HG03103 (cell line): Measurements from ENCODE around the gene OR6S1.
"Not testable (repeated sequence)": the region's sequence is repeated elsewhere in the genome, so short reads cannot be mapped to it uniquely, and the experiment has no call there.

Experiments
- ATAC-seq: cut with Tn5 transposase; IDR thresholded peaks from one replicate; pipeline ENCODE4 v1.9.1; 2021; ENCODE audit warnings: low read depth; ENCODE audit not compliant: unreplicated experiment

OR6S1 gene

DNA sequence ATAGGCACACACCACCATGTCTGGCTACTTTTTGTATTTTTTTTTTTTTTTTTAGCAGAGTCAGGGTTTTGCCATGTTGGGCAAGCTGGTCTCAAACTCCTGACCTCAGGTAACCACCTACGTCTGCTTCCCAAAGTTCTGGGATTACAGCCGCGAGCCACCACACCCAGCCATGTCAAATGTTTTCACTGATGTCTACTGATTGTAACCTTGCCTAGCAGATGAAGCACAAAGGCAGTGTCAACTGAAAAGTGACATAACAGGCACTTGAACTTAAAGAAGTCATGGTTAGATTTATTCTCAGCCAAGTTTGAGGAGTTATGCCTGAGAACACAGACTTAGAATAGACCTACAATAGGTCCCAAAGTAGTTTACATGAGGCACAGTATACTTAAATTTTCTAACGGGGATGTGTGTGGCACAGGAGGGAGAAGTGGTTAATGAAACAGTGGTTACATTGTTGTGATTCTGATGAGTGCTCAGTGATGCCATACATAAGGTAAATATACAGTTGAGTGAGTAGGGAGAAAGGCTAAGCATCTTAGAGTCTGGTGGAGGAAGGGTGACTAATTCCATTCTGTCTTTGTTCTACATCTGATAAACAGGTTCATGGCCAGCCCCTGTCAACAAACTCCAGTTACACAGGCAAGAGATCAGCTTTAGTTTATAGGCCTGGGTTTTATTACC is 30.2 kb upstream of the OR6S1 start:
- ATAC-seq: no peak

DNA sequence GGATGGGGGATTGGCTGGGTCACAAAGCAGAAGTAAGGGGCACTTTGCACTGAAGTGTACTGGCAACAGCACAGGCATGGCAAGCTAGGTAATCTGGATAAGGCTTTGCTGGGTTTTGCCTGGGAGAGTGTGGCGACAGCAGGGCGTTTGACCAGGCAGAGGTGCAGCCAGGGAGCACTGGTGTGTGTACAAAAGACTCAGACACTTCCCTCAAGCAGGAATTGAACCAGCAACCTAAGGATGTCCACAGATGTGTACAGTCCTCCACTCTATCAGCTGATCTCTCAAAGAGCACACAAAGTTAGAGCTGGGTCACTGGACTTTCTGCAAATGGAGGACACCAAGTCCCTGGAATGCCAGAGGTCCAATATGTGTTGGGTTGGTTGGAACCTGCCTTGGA is 27.5 kb upstream of the OR6S1 start:
- no peak for ATAC-seq

DNA sequence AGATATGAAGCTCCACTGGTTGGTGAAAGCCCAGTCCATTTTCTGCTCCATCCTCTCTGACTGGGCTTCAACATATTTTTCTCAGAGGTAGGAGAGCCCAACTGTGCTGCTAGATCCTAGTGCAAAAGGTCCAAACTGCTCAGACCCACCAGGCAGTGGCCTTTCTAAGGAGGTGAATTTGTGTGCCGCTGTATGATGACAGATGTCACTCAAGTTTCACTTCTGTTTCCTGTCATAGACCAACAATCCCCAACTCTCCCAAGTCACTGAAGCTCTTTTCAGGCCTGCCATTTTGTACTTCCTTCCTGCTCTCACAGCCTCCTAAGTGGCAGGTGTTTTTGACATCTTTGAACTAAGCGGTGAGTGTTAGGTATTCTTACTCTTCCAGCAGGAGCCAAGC is 26.5 kb upstream of the OR6S1 start:
- ATAC-seq: peak; percentile 69

DNA sequence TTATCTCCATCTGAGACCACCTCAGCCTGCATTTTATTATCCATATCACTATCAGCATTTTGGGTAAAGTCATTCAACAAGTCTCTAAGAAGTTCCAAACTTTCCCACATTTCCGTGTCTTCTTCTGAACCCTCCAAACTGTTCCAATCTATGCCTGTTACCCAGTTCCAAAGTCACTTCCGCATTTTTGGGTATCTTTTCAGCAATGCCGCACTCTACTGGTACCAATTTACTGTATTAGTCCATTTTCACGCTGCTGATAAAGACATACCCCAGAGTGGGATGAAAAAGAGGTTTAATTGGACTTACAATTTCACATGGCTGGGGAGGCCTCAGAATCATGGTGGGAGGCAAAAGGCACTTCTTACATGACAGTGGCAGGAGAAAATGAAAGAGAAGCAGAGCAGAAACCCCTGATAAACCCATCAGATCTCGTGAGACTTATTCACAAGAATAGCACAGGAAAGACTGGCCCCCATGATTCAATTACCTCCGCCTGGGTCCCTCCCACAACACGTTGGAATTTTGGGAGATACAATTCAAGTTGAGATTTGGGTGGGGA is 25.0 kb upstream of the OR6S1 start:
- not testable (repeated sequence) for ATAC-seq

DNA sequence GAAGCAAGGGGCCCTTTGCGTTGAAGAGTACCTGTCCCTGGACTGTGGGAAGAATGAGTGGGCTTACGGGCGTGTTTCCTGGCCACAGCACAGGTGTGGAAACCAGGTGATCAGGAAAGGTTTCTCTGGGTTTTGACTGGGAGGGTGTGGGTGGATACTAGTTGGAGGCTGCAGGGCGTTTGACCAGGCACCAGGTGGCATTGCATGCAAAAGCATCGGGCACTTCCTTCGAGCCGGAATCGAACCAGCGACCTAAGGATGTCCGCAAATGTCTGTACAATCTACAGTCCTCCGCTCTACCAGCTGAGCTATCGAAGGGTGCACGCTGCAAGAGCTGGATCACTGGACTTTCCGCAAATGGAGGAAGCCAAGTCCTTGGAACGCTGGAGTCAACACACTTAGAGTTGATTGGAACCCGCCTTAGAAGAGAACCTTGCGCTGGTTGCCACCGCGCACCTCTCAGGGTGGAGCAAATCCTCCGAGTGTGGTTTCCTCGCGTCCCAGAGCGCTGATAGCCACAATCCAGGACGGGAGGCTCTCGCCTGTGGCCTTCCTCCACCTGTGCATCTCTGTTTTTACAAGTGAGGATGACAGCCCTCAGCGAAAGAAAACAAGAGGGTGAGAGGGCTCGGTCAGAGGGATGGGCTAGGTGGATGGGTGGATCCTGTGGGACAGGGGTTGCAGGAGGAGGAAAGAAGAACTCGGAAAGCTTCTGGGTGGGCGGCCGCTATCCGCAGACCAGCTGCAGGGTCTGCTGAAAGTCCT is 21.7 kb upstream of the OR6S1 start:
- peak; percentile 42 for ATAC-seq

DNA sequence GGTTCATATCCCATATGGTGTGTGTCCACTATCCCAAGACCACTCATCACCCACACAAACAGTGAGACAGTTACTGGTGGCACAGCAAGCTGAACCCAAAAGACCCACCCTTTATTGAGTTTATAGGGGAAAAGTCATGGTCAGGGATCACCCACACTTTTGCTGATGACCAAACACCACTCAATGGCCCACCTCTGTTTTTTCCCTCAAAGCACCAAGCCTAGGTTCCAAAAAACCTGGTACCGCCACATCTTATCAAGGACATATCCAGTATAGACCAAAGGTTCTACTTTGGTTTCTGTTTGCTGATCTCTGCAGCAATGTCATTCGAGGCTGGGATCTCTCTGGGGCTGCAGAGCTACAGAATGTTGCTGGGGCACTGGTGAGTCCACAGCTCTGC is 19.7 kb upstream of the OR6S1 start:
- no peak for ATAC-seq

DNA sequence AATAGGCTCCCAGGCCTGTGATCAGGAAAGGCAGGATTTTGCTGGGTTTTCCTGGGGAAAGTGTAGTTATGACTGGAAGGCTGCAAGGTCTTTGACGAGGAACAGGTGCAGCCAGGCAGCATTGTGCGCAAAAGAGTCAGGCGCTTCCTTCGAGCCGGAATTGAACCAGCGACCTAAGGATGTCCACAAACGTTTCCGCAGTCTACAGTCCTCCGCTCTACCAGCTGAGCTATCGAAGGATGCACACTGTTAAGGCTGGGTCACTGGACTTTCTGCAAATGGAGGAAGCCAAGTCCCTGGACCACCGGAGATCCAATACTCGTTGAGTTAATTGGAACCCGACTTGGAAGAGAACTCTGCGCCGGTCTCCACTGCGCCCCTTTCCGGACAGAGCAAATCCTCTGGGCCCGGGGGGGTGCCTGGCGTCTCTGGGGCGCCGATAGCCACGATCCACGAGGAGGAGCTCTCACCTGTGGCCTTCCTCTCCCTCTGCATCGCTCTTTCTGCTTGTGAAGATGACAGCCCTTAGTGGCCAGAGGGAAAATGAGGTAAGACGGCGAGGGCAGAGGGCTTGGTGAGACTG is 18.4 kb upstream of the OR6S1 start:
- ATAC-seq: no peak

DNA sequence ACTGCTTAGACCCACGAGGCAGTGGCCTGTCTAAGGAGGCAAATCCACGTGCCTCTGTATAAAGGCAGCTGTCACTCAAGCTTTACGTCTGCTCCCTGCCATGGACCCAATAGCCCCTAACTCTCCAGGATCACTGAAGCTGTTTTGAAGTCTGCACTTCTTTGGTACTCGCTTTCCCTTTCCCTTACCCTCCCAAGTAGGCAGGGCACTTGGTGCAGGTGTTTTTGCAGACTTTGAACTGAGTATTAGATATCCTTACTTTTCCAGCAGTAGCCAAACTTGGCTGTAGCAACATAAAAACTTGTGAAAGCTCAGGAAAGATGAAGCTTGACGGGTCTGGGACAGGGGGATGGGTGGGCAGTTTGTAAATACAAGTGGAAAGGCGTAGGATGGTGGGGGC is 17.8 kb upstream of the OR6S1 start:
- no peak for ATAC-seq

DNA sequence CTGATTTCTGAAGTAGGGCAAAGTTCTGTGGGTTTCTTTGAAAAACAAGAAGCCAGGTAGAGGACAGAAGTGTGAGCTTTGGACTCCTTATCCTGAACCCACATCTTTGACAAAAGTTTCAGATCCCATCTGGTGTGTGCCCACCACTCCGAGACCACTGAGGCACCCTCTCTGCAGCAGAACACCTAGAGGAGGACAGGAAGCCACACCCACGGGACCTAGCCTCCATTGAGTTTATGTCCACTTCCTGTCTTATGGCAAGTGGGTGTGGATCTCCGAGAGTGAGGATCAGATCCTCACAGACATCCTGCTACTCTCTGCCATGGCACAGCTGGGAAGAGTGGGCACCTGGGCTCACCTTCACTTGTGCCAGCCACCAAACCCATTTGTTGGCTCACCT is 16.8 kb upstream of the OR6S1 start:
- ATAC-seq: no peak

DNA sequence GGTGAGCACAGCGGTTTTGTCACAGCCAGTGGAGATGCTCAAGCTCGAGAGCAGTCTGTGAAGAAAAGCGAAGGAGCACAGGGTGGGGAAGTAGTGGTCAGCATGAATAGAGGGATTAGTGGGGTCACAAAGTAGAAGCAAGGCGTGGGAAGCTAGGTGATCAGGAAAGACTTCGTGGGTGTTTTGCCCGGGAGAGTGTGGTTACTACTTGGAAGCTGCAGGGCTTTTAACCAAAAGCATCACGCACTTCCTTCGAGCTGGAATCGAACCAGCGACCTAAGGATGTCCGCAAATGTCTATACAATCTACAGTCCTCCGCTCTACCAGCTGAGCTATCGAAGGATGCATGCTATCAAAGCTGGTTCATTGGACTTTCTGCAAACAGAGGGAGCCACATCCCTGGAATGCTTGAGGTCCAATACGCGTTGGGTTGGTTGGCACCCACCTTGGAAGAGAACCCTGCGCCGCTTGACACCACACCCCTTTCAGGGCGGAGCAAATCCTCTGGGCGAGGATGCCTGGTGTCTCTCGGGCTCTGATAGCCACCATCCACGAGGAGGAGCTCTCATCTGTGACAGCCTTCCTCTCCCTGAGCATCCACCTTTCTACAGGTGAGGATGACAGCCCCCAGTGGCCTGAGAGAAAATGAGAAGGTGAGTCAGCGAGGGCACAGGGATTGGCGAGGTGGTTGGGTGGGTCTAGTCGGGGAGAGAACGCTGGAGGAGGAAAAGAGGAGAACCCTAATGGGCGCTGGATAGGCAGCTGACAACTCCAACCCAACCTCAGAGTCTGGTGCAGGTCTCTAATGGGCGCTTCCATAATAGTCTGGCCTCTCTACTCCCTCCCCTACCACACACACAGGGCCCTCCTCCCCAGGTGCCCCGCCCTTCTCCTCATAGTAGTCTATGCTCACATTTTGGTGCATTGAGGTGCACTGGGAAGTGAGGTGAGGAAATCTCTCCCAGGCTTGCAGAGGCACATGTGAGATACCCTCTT is 16.0 kb upstream of the OR6S1 start:
- no peak for ATAC-seq

DNA sequence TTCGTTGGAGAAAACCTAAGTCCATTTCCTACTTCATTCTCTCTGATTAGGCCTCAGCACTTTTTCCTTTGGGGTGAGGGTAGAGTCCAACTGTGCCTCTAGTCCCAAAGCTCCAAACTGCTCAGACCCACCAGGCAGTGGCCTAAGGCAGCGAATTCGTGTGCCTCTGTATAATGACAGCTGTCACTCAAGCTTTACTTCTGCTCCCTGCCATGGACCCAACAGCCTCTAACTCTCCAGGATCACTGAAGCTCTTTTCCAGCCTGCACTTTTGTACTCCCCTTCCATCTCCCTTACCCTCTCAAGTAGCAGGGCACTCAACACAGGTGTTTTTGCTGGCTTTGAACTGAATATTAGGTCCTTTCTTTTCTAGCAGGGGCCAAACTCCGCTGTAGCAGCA is 14.8 kb upstream of the OR6S1 start:
- no peak for ATAC-seq

DNA sequence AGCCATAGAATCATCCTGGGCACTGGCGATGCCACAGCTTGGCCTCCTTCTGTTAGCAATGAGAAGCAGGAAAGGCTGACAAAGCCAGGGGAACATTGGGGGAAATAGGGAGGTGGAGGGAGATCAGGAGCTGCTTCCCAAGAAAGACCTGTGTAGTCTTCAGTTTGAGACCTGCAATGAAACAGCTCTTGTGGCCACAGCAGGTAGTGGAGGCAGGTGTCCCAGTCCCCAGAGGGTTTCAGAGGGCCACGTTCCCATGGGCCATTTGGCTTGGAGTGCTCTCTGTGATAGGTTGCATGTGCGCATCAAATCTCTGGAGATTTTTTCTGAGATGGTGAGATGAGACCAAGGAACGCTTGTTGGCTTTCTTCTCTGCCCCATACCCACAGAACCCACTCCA is 14.4 kb upstream of the OR6S1 start:
- ATAC-seq: no peak

DNA sequence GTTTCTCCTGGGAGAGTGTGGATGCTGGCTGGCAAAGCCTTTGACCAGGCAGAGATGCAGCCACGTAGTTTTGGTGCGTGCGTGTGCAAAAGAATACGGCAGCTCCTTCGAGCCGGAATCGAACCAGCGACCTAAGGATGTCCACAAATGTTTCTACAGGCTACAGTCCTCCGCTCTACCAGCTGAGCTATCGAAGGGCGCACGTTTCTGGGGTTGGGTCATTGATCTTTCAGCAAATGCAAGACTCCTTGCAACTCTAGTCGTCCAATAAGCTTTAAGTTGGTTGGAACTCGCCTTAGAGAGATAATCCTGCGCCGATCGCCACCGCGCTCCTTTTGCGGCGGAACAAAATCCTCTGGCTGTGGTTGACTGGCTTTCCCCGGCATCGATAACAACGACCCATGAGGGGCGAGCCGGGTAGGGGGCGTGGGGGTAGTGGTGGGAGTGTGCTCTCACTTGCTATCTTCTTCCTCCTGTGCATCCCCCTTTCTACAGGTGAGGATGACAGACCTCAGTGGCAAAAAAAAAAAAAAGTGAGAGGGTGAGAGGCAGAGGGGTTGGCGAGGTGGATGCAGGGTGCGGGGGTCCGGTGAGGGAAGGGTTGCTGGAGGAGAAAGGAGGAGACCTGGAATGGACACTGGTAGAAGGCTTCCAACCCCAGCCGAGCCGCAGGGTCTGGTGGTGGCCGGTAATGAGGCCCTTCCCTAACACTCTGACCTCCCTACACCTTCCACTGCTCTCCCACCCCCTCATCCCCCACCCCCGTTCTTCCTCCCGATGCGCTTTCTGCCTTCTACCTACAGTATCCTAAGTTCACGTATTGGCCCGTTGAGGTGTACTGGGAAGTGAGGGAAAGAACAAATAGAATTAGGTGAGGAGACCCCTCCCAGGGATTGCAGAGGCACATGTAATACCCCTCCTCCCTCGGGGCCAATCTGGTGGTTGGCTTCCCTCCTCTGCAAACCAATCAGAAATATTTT is 11.8 kb upstream of the OR6S1 start:
- no peak for ATAC-seq

DNA sequence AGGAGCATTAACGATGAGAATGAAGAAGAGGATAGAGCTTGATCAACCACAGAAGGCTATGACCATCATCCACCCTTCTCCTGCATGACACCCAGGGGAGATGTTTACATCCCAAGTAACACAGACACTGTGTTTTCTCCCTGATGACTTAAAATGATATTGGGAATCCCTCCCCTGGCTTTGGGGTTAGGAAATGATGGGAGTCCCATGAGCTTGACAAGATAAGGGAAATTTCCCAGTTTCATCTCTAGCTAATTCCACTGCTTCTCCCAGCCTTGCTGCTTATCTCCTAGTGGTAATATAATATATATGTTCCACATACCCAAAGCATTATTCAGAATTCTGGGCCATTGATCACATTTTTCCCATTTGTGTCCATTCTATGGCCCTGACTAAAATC is 4.0 kb upstream of the OR6S1 start:
- no peak for ATAC-seq

DNA sequence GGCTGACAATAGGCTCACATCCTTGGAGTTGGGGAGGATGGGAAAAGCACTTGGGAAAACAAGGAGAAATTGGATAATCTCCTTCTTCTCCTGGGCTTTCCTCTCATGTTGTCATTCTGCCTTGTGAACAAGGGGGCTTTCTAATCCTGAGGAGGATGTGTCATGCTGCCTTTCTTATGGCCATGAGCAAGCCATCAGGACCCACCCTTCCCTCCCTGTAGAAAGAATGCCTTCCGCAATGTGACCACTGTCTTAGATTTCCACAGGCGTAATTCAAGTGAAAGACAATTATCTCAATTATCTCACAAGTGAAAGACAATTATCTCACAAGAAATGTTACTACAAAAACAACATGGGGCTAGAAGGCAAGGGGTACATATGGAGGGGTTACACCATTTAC is 3.0 kb upstream of the OR6S1 start:
- no peak for ATAC-seq

DNA sequence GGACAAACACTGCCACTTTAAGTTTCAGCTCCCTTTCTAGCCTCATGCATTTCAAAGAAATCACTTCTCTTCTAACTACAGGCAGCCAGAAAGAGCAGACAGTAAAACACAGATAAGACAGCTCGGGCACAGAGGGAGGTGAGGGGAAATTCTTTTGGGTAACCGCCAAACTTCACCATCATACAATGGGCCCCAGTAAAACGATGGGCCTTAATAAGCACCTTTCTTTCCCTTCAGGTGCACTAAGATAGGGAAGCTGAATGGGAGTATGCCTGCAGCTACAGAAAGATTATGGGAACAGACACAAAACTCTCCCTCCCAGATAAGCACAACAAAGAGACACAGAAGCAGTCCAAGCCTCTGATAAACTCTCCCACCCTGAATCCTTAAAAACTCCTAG is 1.3 kb upstream of the OR6S1 start:
- not testable (repeated sequence) for ATAC-seq

DNA sequence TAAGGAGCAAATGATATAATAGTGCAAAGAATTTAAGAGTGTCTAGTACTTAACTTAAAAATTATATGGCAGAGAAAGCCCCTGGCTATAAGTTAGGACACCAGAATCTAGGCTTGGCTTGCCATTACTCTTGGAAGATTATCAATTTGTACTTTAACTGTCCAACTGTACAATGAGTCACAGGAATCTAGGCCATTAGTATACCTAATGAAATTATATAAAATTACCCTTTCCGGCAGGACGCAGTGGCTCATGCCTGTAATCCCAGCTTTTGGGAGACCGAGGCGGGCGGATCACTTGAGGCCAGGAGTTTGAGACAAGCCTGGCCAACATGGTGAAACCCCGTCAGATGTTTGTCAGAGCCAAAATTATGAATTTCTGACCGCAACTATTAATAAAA is 691 bp upstream of the OR6S1 start:
- ATAC-seq: no peak

DNA sequence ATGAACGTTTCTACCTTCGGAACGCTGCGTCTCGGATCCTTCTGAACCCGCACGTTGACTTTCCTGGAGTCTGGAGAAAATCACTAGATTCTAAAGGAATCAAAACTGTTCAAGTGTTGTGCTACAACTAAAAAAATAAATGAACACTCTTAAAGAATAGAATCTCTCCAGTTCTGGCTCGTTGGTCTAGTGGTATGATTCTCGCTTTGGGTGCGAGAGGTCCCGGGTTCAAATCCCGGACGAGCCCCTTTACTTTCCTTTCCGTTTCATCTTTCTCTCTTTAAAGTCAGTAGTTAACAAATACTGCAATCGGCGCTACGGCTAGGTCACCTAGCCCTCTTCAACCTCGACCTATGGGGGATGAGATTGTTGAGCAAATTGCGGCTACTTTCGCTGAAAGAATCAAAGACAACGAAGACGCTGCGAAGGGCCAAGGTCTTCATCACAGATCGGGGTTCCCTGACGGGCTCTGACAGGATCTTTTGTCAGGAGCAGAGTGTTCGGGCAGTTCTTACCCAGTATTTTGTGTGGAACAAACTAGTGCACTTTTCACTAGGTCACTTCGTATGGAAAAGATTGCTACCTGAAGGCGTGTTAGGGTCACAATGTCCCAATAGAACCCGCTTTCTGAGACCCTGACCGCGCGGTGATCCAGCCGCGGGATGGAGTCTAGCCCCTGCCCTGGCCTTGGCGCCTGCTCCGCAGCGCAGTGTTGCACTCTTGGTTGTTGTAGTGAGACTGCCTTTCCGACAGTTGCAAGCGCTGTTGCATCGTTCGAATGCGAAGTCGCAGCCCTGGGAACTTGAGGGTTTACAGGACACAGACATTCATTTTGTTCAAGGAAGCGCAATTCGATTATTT is 8.4 kb downstream of the OR6S1 start:
- ATAC-seq: peak; percentile 64
